Osteocyte (in vitro differentiated cells): Measurements from ENCODE around the gene PLA2R1. TPM values are rescaled to one million over a fixed set of nuclear protein-coding genes. Genes with fewer than 3 reads are reported as not detected.
A peak's percentile ranks its signal among the peaks of the same experiment; 100 is the strongest.

Source experiments
- DNase-seq: peaks from one replicate; pipeline ENCODE4 v3.0.0; 2021; ENCODE audit warnings: mixed read lengths; ENCODE audit not compliant: unreplicated experiment; ENCODE audit errors: extremely low spot score
- H3K27ac Mint-ChIP-seq: one replicate; pipeline ENCODE4 v1.8.0; 2021; ENCODE audit warnings: mild to moderate bottlenecking, mixed read lengths; ENCODE audit not compliant: unreplicated experiment
- H3K27me3 Mint-ChIP-seq: one replicate; pipeline ENCODE4 v1.8.0; 2021; ENCODE audit warnings: mixed read lengths; ENCODE audit not compliant: unreplicated experiment
- H3K36me3 Mint-ChIP-seq: one replicate; pipeline ENCODE4 v1.8.0; 2021; ENCODE audit warnings: mixed read lengths; ENCODE audit not compliant: unreplicated experiment
- H3K4me1 Mint-ChIP-seq: one replicate; pipeline ENCODE4 v1.8.0; 2021; ENCODE audit warnings: mixed read lengths; ENCODE audit not compliant: unreplicated experiment
- H3K4me3 Mint-ChIP-seq: one replicate; pipeline ENCODE4 v1.8.0; 2021; ENCODE audit warnings: mild to moderate bottlenecking, moderate library complexity, mixed read lengths; ENCODE audit not compliant: unreplicated experiment
- H3K9me3 Mint-ChIP-seq: one replicate; pipeline ENCODE4 v1.8.0; 2021; ENCODE audit warnings: mixed read lengths; ENCODE audit not compliant: unreplicated experiment
- total RNA-seq: library from RNA; stranded (reverse); gene quantifications from 2 replicates; pipeline ENCODE4 v1.2.1, GENCODE V29; 2021
- TF ChIP-seq, protein P1 (sequence below): fragments of 200-600 bp; sonication (generic); IDR thresholded peaks from 2 replicates; pipeline ENCODE4 v1.5.0; 2021; ENCODE audit warnings: antibody characterized with exemption, mild to moderate bottlenecking, moderate library complexity

The PLA2R1 gene
- total RNA-seq, 1 donor from 2014 or later: 78.9 TPM

DNA sequence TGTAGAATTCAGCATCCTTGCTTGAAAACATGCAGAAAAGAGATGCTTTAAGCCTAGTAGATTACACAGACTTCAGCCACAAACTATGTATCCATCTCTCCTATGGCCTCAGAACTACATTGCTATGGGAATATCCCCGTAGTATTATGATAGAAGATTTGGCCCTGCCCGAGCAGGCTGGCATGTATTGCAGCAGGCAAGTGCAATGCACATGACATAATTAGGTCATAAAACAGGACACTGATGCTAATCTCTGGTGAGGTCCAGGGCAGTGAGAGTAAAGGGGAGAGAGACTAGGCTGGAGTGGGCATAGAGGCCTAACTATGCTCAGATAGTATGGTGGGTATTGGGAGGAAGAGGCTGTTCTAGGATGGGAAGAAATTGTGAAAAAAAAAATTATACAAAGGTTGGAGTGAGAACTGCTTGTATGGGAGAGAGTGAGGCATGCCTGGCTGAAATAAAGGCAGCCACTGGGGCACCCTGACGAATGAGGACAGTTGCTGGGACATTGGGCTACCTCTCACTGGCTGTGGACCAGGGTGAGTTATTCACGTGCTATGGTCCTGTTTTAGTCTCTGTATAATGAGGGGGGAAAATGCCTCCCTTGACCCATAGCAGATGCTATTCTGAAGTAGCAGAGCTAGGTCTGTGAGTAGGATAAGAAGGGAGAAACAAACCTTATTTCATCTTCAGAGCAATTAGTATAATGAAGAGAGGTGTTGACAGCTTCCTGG is 1.6 kb upstream of the PLA2R1 start:
- no peak overlapping the region for H3K4me3 Mint-ChIP-seq
- peak overlapping the region; percentile 1 for H3K27ac Mint-ChIP-seq
- H3K27me3 Mint-ChIP-seq: no peaks in the 10 kb centered on the region
- peaks cover 46% of the 10 kb centered on the region for H3K4me1 Mint-ChIP-seq
- TF ChIP-seq, protein P1, sequence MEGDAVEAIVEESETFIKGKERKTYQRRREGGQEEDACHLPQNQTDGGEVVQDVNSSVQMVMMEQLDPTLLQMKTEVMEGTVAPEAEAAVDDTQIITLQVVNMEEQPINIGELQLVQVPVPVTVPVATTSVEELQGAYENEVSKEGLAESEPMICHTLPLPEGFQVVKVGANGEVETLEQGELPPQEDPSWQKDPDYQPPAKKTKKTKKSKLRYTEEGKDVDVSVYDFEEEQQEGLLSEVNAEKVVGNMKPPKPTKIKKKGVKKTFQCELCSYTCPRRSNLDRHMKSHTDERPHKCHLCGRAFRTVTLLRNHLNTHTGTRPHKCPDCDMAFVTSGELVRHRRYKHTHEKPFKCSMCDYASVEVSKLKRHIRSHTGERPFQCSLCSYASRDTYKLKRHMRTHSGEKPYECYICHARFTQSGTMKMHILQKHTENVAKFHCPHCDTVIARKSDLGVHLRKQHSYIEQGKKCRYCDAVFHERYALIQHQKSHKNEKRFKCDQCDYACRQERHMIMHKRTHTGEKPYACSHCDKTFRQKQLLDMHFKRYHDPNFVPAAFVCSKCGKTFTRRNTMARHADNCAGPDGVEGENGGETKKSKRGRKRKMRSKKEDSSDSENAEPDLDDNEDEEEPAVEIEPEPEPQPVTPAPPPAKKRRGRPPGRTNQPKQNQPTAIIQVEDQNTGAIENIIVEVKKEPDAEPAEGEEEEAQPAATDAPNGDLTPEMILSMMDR: no peak
- peaks cover 11% of the 10 kb centered on the region for H3K36me3 Mint-ChIP-seq
- no peak for DNase-seq
- peaks cover 8% of the 10 kb centered on the region for H3K9me3 Mint-ChIP-seq

DNA sequence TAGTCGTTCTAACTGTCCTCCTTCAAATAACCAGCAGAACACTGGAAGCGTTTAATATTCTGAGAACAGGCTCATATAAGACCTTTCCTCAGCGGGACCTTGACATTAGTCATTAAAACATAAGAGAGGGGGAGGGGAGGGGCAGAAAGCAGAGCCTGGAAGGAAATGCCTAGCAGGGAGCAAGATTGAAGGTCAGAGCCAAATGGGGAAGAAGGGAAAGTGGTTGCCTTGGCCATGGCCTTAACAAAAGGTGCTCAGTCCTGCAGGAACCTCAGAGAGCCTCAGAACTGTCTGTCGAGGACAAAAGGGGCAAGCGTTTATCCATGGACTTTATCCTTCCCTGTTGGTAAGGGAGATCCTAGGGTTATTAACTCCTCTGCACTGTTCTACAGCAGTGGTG is 856 bp upstream of the PLA2R1 start:
- no peak for DNase-seq
- peaks cover 5% of the 10 kb centered on the region for H3K9me3 Mint-ChIP-seq
- H3K27ac Mint-ChIP-seq: peak overlapping the region; percentile 92
- TF ChIP-seq, protein P1: no peak
- peaks cover 51% of the 10 kb centered on the region for H3K4me1 Mint-ChIP-seq
- H3K27me3 Mint-ChIP-seq: no peaks in the 10 kb centered on the region
- peak overlapping the region; percentile 91 for H3K4me3 Mint-ChIP-seq
- H3K36me3 Mint-ChIP-seq: peaks cover 15% of the 10 kb centered on the region

DNA sequence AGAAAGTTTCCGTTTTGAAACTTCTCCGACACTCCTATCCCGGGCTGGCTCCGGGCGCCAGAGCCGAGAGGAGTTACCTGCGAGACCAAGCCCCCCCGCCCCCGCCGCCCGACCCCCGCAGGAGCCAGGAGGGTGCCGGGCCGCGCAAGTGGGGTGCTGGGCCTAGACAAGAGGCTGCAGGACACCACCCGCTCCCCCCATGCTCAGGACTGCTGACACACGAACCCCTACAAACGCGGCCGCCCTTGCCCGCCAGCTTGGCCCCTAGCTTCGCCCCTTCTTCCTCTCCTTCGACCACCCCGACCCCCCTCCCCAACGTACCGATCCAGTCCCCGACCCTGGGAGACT is 497 bp downstream of the PLA2R1 start:
- peaks cover 22% of the 10 kb centered on the region for H3K36me3 Mint-ChIP-seq
- H3K4me1 Mint-ChIP-seq: peaks cover 63% of the 10 kb centered on the region
- no peaks in the 10 kb centered on the region for H3K27me3 Mint-ChIP-seq
- peak overlapping the region; percentile 91 for H3K4me3 Mint-ChIP-seq
- DNase-seq: no peak
- peak overlapping the region; percentile 77 for H3K27ac Mint-ChIP-seq
- TF ChIP-seq, protein P1: no peak
- no peaks in the 10 kb centered on the region for H3K9me3 Mint-ChIP-seq

DNA sequence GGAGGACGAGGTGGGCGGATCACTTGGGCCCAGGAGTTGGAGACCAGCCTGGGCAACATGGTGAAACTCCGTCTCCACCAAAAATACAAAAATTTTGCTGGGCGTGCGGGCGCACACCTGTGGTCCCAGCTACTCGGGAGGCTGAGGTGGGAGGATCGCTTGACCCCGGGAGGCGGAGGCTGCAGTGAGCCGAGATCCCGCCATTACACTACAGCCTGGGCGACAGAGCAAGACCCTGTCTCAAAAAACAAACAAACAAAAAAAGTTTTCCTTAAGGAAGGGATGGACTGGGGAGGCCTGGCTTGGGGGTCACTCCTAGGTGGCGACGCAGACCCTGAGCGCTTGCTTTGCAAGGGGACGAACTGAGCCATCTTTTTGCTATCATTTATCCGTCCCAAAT is 882 bp downstream of the PLA2R1 start:
- H3K27me3 Mint-ChIP-seq: no peaks in the 10 kb centered on the region
- peaks cover 22% of the 10 kb centered on the region for H3K36me3 Mint-ChIP-seq
- H3K9me3 Mint-ChIP-seq: no peaks in the 10 kb centered on the region
- no peak for DNase-seq
- peak overlapping the region; percentile 71 for H3K27ac Mint-ChIP-seq
- TF ChIP-seq, protein P1: no peak
- peaks cover 64% of the 10 kb centered on the region for H3K4me1 Mint-ChIP-seq
- H3K4me3 Mint-ChIP-seq: peak overlapping the region; percentile 91

DNA sequence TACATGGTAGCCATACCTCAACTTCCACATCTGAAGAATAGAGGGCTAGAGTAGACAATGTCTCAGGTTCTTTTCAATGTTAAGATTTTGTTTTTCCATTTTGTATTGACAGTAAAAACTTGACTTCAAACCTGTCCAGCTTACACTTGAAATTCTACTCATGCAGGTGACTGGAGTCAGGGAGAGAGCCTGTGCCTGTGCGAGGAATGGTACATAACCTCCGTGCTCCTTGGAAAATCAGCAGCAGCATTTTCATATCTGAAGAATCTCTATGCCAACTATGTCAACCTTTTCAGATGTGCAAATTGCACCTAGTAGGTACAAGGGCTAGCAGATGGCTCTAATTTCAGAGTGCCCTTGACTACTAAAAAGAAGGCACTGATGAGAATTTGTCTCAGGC is 2.1 kb downstream of the PLA2R1 start:
- TF ChIP-seq, protein P1: no peak
- Mint-ChIP-seq H3K4me3 (peak overlapping the region; percentile 91), H3K9me3 (no peaks in the 10 kb centered on the region), H3K27ac (peak overlapping the region; percentile 23), H3K36me3 (peaks cover 20% of the 10 kb centered on the region), H3K27me3 (no peaks in the 10 kb centered on the region), H3K4me1 (peaks cover 75% of the 10 kb centered on the region)
- DNase-seq: no peak
